GM12864 (cell line): Measurements from ENCODE around the gene MRC2.

Source experiments
- DNase-seq: peaks from one replicate; pipeline ENCODE4 v3.0.0-alpha.2; 2011; ENCODE audit warnings: low read depth
- H3K4me3 ChIP-seq: 2 replicates; pipeline ENCODE4 v1.5.1; 2011; ENCODE audit warnings: mild to moderate bottlenecking, low read depth, low read length, control low read depth
- TF ChIP-seq, protein P1 (sequence below): IDR thresholded peaks from 2 replicates; pipeline ENCODE4 v1.5.1; 2011; ENCODE audit warnings: low read depth, mild to moderate bottlenecking, moderate library complexity, low read length, control low read depth, inconsistent platforms; ENCODE audit errors: missing control alignments

Gene MRC2

GRCh38 chr17:62614142-62614541, 13.3 kb upstream of the MRC2 start:
- TF ChIP-seq, protein P1, sequence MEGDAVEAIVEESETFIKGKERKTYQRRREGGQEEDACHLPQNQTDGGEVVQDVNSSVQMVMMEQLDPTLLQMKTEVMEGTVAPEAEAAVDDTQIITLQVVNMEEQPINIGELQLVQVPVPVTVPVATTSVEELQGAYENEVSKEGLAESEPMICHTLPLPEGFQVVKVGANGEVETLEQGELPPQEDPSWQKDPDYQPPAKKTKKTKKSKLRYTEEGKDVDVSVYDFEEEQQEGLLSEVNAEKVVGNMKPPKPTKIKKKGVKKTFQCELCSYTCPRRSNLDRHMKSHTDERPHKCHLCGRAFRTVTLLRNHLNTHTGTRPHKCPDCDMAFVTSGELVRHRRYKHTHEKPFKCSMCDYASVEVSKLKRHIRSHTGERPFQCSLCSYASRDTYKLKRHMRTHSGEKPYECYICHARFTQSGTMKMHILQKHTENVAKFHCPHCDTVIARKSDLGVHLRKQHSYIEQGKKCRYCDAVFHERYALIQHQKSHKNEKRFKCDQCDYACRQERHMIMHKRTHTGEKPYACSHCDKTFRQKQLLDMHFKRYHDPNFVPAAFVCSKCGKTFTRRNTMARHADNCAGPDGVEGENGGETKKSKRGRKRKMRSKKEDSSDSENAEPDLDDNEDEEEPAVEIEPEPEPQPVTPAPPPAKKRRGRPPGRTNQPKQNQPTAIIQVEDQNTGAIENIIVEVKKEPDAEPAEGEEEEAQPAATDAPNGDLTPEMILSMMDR, result no peak
- DNase-seq, result no peak
- no peak overlapping the region for H3K4me3 ChIP-seq

DNA sequence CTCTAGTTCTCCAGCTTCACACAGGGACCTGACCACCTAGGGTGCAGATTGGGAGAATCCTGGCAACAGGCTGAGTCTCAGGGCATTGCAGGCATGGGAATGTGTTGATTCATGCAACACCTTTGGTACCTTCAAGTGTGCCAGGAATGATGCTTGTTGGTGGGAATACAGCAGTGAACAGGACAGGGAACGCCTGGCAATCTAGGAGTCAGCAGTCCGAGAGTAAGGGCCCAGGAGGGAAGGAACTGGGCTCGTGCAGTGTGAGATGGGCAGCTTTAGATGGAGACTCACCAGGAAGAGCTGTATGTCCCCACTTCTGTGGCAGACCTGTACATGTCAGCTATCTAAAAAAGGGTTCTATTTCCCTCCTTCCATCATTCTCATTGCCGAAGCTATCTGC, 12.0 kb upstream of the MRC2 start:
- TF ChIP-seq, protein P1, result no peak
- DNase-seq, result no peak
- H3K4me3 ChIP-seq, result no peak overlapping the region

GRCh38 chr17:62616993-62617893, 10.2 kb upstream of the MRC2 start:
- DNase-seq, result no peak
- TF ChIP-seq, protein P1, result no peak
- no peak overlapping the region for H3K4me3 ChIP-seq

GRCh38 chr17:62617894-62618472, 9.5 kb upstream of the MRC2 start:
- no peak for DNase-seq
- TF ChIP-seq, protein P1, result no peak
- H3K4me3 ChIP-seq, result no peak overlapping the region

DNA sequence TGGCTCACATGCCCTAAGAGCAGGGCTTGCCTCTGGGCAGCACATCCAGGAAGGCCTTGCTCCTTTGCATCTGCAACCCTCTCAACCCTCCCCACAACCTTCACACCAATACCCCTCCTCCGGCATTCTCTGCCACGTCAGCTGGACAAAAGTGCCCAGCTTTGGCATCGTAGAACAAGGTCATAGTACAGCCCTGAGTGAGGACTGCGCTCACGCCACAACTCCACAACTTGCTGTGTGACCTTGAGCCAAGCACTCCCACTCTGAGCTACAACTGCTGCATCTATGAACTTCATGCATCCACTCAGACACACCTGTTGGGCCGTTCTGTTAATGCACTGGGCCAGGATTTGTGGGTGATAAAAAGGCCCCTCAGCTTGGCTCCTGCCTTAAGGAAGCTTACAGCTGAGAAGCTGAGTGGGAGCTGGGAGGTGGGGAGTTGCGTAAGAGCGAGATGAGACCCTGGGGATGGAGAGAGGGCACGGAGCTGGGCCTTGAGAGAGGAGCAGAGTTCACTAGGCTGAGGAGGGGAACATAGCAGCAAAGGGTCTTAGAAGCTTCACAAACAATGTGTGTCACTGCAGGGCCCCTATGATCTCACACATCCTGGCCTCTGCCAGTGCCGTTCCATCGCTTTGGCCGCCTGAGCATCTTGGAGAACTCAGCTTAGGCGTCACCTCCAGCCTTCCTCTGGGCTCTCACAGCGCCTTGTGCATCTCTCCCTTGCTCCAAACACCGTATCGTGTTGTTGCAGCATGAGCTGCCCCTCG, 8.6 kb upstream of the MRC2 start:
- DNase-seq, result no peak
- H3K4me3 ChIP-seq, result no peak overlapping the region
- TF ChIP-seq, protein P1, result no peak

- TF ChIP-seq, protein P1, result no peak
- DNase-seq, result no peak
- H3K4me3 ChIP-seq, result no peak overlapping the region
Measured at GRCh38 chr17:62619417-62620155, 7.9 kb upstream of the MRC2 start.
